Neuron (in vitro differentiated cells): ENCODE measurements around the gene CRHR1.

Source experiments
- H2AFZ ChIP-seq: one replicate; pipeline ENCODE4 v1.6.1; 2013; ENCODE audit warnings: low read depth, mild to moderate bottlenecking, inconsistent platforms, low read length, moderate library complexity
- H3K27me3 ChIP-seq: one replicate; pipeline ENCODE4 v1.6.1; 2013; ENCODE audit warnings: low read length; ENCODE audit not compliant: insufficient read depth
- H3K36me3 ChIP-seq: one replicate; pipeline ENCODE4 v1.6.1; 2013; ENCODE audit warnings: low read length; ENCODE audit not compliant: insufficient read depth
- H3K4me1 ChIP-seq: one replicate; pipeline ENCODE4 v1.6.1; 2013; ENCODE audit warnings: low read length; ENCODE audit not compliant: insufficient read depth
- H3K4me3 ChIP-seq: 2 replicates; pipeline ENCODE4 v1.5.1; 2013; ENCODE audit warnings: mild to moderate bottlenecking, low read length, moderate library complexity
- H3K9me3 ChIP-seq: one replicate; pipeline ENCODE4 v1.6.1; 2013; ENCODE audit warnings: low read length

The CRHR1 gene

GRCh38 chr17:45824901-45825492 is 40.9 kb downstream of the CRHR1 start:
- Histone ChIP-seq H2AFZ (no peak overlapping the region), H3K4me1 (no peaks in the 10 kb centered on the region), H3K4me3 (no peak overlapping the region), H3K36me3 (no peaks in the 10 kb centered on the region), H3K27me3 (peaks cover 52% of the 10 kb centered on the region), H3K9me3 (no peaks in the 10 kb centered on the region)

GRCh38 chr17:45825792-45826191 is 41.7 kb downstream of the CRHR1 start:
- Histone ChIP-seq H3K36me3 (no peaks in the 10 kb centered on the region), H3K9me3 (no peaks in the 10 kb centered on the region), H2AFZ (no peak overlapping the region), H3K27me3 (peaks cover 54% of the 10 kb centered on the region), H3K4me3 (no peak overlapping the region), H3K4me1 (no peaks in the 10 kb centered on the region)

GRCh38 chr17:45826919-45827588 is 42.9 kb downstream of the CRHR1 start:
- no peaks in the 10 kb centered on the region for H3K9me3 ChIP-seq
- no peak overlapping the region for H3K4me3 ChIP-seq
- H2AFZ ChIP-seq = no peak overlapping the region
- peaks cover 48% of the 10 kb centered on the region for H3K27me3 ChIP-seq
- no peaks in the 10 kb centered on the region for H3K4me1 ChIP-seq
- H3K36me3 ChIP-seq = no peaks in the 10 kb centered on the region

- Histone ChIP-seq H3K27me3 (peaks cover 55% of the 10 kb centered on the region), H2AFZ (no peak overlapping the region), H3K4me1 (no peaks in the 10 kb centered on the region), H3K9me3 (no peaks in the 10 kb centered on the region), H3K36me3 (no peaks in the 10 kb centered on the region), H3K4me3 (no peak overlapping the region)
Observed at GRCh38 chr17:45828171-45828570, 44.1 kb downstream of the CRHR1 start.

- Histone ChIP-seq H3K4me1 (no peaks in the 10 kb centered on the region), H3K27me3 (peaks cover 54% of the 10 kb centered on the region), H2AFZ (no peak overlapping the region), H3K36me3 (no peaks in the 10 kb centered on the region), H3K9me3 (no peaks in the 10 kb centered on the region), H3K4me3 (no peak overlapping the region)
Observed at GRCh38 chr17:45828582-45829133, 44.5 kb downstream of the CRHR1 start.

- H3K4me3 ChIP-seq = no peak overlapping the region
- peaks cover 55% of the 10 kb centered on the region for H3K27me3 ChIP-seq
- no peaks in the 10 kb centered on the region for H3K4me1 ChIP-seq
- H2AFZ ChIP-seq = no peak overlapping the region
- H3K36me3 ChIP-seq = no peaks in the 10 kb centered on the region
- no peaks in the 10 kb centered on the region for H3K9me3 ChIP-seq
Observed at GRCh38 chr17:45833920-45834319, 49.8 kb downstream of the CRHR1 start.

- H3K4me1 ChIP-seq = no peaks in the 10 kb centered on the region
- H2AFZ ChIP-seq = no peak overlapping the region
- no peaks in the 10 kb centered on the region for H3K36me3 ChIP-seq
- peaks cover 53% of the 10 kb centered on the region for H3K27me3 ChIP-seq
- H3K4me3 ChIP-seq = no peak overlapping the region
- H3K9me3 ChIP-seq = no peaks in the 10 kb centered on the region
Observed at GRCh38 chr17:45834471-45835396, 50.6 kb downstream of the CRHR1 start.

- Histone ChIP-seq H3K9me3 (no peaks in the 10 kb centered on the region), H3K4me3 (no peak overlapping the region), H3K4me1 (no peaks in the 10 kb centered on the region), H3K36me3 (no peaks in the 10 kb centered on the region), H3K27me3 (peaks cover 46% of the 10 kb centered on the region), H2AFZ (no peak overlapping the region)
Observed at GRCh38 chr17:45835481-45835880, 51.4 kb downstream of the CRHR1 start.

GRCh38 chr17:45836047-45837044 is 52.2 kb downstream of the CRHR1 start:
- Histone ChIP-seq H3K4me1 (no peaks in the 10 kb centered on the region), H3K27me3 (peaks cover 46% of the 10 kb centered on the region), H2AFZ (no peak overlapping the region), H3K9me3 (no peaks in the 10 kb centered on the region), H3K4me3 (no peak overlapping the region), H3K36me3 (no peaks in the 10 kb centered on the region)

GRCh38 chr17:45837187-45837586 is 53.1 kb downstream of the CRHR1 start:
- H3K4me3 ChIP-seq = no peak overlapping the region
- no peaks in the 10 kb centered on the region for H3K4me1 ChIP-seq
- no peaks in the 10 kb centered on the region for H3K36me3 ChIP-seq
- no peak overlapping the region for H2AFZ ChIP-seq
- H3K9me3 ChIP-seq = no peaks in the 10 kb centered on the region
- peaks cover 51% of the 10 kb centered on the region for H3K27me3 ChIP-seq

GRCh38 chr17:45837603-45838002 is 53.5 kb downstream of the CRHR1 start:
- Histone ChIP-seq H3K4me3 (no peak overlapping the region), H3K4me1 (no peaks in the 10 kb centered on the region), H2AFZ (no peak overlapping the region), H3K9me3 (no peaks in the 10 kb centered on the region), H3K36me3 (no peaks in the 10 kb centered on the region), H3K27me3 (peaks cover 49% of the 10 kb centered on the region)

- no peaks in the 10 kb centered on the region for H3K4me1 ChIP-seq
- H3K36me3 ChIP-seq = no peaks in the 10 kb centered on the region
- H3K27me3 ChIP-seq = peaks cover 42% of the 10 kb centered on the region
- H2AFZ ChIP-seq = no peak overlapping the region
- H3K9me3 ChIP-seq = no peaks in the 10 kb centered on the region
- H3K4me3 ChIP-seq = no peak overlapping the region
Observed at GRCh38 chr17:45838751-45839295, 54.7 kb downstream of the CRHR1 start.
